ENCODE data around the gene VPREB3.
A peak's percentile ranks its signal among the peaks of the same experiment; 100 is the strongest.

VPREB3 gene

DNA sequence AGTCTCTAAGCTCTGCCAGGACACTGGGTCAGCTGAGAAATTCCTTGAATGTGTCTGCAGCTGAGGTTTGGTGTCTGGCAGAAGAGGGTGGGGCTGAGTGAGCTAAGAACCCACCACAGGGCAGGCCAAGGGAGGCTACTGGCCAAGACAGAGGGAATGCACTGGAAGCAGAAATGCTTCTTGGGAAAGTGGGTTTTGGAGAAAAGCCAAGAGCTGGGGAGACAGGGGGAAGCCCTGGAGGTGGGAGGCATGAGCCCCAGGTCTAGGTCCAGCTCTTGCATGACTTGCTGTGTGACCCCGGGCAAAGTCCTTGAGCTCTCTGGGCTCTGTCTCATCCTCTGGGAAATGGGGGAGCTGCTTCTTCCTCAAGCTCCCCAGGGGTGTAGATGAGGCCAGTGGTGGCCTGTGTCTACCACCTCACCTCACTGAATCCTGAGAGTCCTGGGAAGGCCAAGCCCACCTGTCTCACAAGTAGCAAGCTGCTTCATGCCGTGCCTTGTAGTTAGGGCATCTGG lies 20.8 kb upstream of the VPREB3 start:
- TF ChIP-seq, protein P1, sequence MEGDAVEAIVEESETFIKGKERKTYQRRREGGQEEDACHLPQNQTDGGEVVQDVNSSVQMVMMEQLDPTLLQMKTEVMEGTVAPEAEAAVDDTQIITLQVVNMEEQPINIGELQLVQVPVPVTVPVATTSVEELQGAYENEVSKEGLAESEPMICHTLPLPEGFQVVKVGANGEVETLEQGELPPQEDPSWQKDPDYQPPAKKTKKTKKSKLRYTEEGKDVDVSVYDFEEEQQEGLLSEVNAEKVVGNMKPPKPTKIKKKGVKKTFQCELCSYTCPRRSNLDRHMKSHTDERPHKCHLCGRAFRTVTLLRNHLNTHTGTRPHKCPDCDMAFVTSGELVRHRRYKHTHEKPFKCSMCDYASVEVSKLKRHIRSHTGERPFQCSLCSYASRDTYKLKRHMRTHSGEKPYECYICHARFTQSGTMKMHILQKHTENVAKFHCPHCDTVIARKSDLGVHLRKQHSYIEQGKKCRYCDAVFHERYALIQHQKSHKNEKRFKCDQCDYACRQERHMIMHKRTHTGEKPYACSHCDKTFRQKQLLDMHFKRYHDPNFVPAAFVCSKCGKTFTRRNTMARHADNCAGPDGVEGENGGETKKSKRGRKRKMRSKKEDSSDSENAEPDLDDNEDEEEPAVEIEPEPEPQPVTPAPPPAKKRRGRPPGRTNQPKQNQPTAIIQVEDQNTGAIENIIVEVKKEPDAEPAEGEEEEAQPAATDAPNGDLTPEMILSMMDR (IDR thresholded peaks at IDR 0.05): no peak
- H3K4me2 ChIP-seq (ENCODE audit: low read length): no peak overlapping the region
- no peak overlapping the region for H3K9ac ChIP-seq
- H3K27me3 ChIP-seq (ENCODE audit: control insufficient read depth, insufficient read depth, low read length): no peaks in the 10 kb centered on the region
- H2AFZ ChIP-seq: no peak overlapping the region
- H3K27ac ChIP-seq: no peak overlapping the region
- no peaks in the 10 kb centered on the region for H3K4me1 ChIP-seq
- no peak overlapping the region for H3K4me3 ChIP-seq (ENCODE audit: low read depth, low read length)
- H3K36me3 ChIP-seq (ENCODE audit: control insufficient read depth, insufficient read depth, low read length): no peaks in the 10 kb centered on the region
- no peaks in the 10 kb centered on the region for H3K79me2 ChIP-seq
- H3K9me3 ChIP-seq (ENCODE audit: control insufficient read depth, low read length): no peaks in the 10 kb centered on the region

DNA sequence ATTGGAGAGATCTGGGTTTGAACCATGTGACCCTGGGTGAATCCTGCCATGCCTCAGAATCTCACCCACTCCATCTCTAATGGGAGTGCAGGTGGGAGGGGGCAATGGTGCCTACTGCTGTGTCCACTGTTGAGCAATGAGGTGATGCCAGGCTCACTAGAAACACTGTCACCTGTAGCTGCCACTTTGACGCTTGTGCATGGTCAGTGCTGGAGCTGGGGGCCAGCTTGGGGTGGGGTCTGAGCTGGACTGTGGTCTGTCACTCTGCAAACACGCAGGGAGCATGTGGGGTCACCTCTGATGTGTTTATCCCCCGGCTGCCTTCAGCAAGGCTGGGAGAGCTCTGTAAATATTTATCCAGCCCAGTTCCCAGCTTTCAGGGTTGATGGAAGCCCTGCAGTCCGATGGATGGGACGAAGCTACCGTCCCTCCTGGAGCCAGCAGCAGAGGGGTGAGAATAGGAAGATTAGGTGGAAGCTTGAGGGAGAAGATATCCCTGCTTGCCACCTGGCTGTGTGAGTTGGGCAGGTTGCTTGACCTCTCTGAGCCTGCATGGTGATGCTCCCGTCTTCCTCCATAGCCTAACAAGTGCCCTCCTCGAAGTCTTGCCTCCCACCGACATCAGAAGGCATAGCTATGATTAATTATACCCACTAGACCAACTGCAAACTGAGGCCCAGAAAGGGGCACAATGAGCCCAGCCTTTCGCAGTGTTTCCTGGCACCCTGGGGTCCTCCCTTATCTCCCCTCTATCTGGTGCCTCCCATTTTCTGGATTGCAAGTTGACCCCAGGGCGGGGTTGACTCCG lies 20.1 kb upstream of the VPREB3 start:
- TF ChIP-seq, protein P1 (IDR thresholded peaks at IDR 0.05): no peak
- H3K4me1 ChIP-seq: no peaks in the 10 kb centered on the region
- no peak overlapping the region for H3K9ac ChIP-seq
- no peaks in the 10 kb centered on the region for H3K27me3 ChIP-seq (ENCODE audit: control insufficient read depth, insufficient read depth, low read length)
- no peak overlapping the region for H3K4me3 ChIP-seq (ENCODE audit: low read depth, low read length)
- no peak overlapping the region for H3K27ac ChIP-seq
- H3K79me2 ChIP-seq: no peaks in the 10 kb centered on the region
- H3K9me3 ChIP-seq (ENCODE audit: control insufficient read depth, low read length): no peaks in the 10 kb centered on the region
- H3K4me2 ChIP-seq (ENCODE audit: low read length): no peak overlapping the region
- H3K36me3 ChIP-seq (ENCODE audit: control insufficient read depth, insufficient read depth, low read length): no peaks in the 10 kb centered on the region
- H2AFZ ChIP-seq: no peak overlapping the region

- no peak overlapping the region for H3K27ac ChIP-seq
- no peak overlapping the region for H2AFZ ChIP-seq
- no peaks in the 10 kb centered on the region for H3K9me3 ChIP-seq (ENCODE audit: control insufficient read depth, low read length)
- H3K4me2 ChIP-seq (ENCODE audit: low read length): no peak overlapping the region
- H3K4me3 ChIP-seq (ENCODE audit: low read depth, low read length): no peak overlapping the region
- H3K79me2 ChIP-seq: peaks cover 3% of the 10 kb centered on the region
- H3K9ac ChIP-seq: no peak overlapping the region
- no peaks in the 10 kb centered on the region for H3K4me1 ChIP-seq
- no peaks in the 10 kb centered on the region for H3K36me3 ChIP-seq (ENCODE audit: control insufficient read depth, insufficient read depth, low read length)
- H3K27me3 ChIP-seq (ENCODE audit: control insufficient read depth, insufficient read depth, low read length): no peaks in the 10 kb centered on the region
- TF ChIP-seq, protein P1 (IDR thresholded peaks at IDR 0.05): no peak
Observed at GRCh38 chr22:23773483-23774113, 19.4 kb upstream of the VPREB3 start.

- TF ChIP-seq, protein P1 (IDR thresholded peaks at IDR 0.05): no peak
- Histone ChIP-seq H3K79me2 (peaks cover 3% of the 10 kb centered on the region), H3K27ac (no peak within 1 kb of the TSS), H3K9ac (no peak within 1 kb of the TSS), H2AFZ (peak within 1 kb of the TSS; percentile 72), H3K4me2 (ENCODE audit: low read length) (peak within 1 kb of the TSS; percentile 72), H3K9me3 (ENCODE audit: control insufficient read depth, low read length) (no peaks in the 10 kb centered on the region), H3K4me3 (ENCODE audit: low read depth, low read length) (peak within 1 kb of the TSS; percentile 11), H3K4me1 (no peaks in the 10 kb centered on the region), H3K27me3 (ENCODE audit: control insufficient read depth, insufficient read depth, low read length) (no peaks in the 10 kb centered on the region), H3K36me3 (ENCODE audit: control insufficient read depth, insufficient read depth, low read length) (no peaks in the 10 kb centered on the region)
Observed at GRCh38 chr22:23772649-23773473, 18.6 kb upstream of the VPREB3 start, which contains the start of gene MMP11. Gene MMP11 (plus strand): TSS chr22:23772849. CDS start chr22:23772871, 22 bp downstream.

Measured in parathyroid adenoma (tissue), 2 donors.